WTC11 (cell line): ENCODE data around the gene ACBD5.

Experiments used
- ATF3 ChIP-seq: sonication (generic); formaldehyde crosslinking; conservative IDR thresholded peaks from 2 replicates; pipeline ENCODE4 v1.8.1; 2022; ENCODE audit warnings: mild to moderate bottlenecking, missing genetic modification reagents
- CTCF ChIP-seq: fragments of 200-600 bp; IDR thresholded peaks from 2 replicates; pipeline ENCODE4 v1.8.0; 2022; ENCODE audit warnings: antibody characterized with exemption
- FOXK1 ChIP-seq: sonication (generic); formaldehyde crosslinking; IDR thresholded peaks from 2 replicates; pipeline ENCODE4 v1.8.0; 2022; ENCODE audit warnings: mild to moderate bottlenecking, moderate library complexity, missing genetic modification reagents
- MYBL2 ChIP-seq: sonication (generic); formaldehyde crosslinking; IDR thresholded peaks from 2 replicates; pipeline ENCODE4 v1.8.1; 2023; ENCODE audit warnings: mild to moderate bottlenecking, moderate library complexity, missing genetic modification reagents
- NR1H2 ChIP-seq: sonication (generic); formaldehyde crosslinking; IDR thresholded peaks from 2 replicates; pipeline ENCODE4 v1.9.0; 2021; ENCODE audit warnings: mild to moderate bottlenecking, moderate library complexity, missing genetic modification reagents
- TCF7 ChIP-seq: sonication (generic); formaldehyde crosslinking; IDR thresholded peaks from 2 replicates; pipeline ENCODE4 v1.8.0; 2022; ENCODE audit warnings: mild to moderate bottlenecking, low read depth, missing genetic modification reagents, moderate library complexity
- ZMAT4 ChIP-seq: fragments of 250-450 bp; sonication (Bioruptor Pico); IDR thresholded peaks from 2 replicates; pipeline ENCODE4 v1.9.0; 2021; ENCODE audit warnings: mild to moderate bottlenecking
- ZNF425 ChIP-seq: fragments of 250-450 bp; sonication (Bioruptor Pico); conservative IDR thresholded peaks from 2 replicates; pipeline ENCODE4 v1.9.0; 2021; ENCODE audit warnings: mild to moderate bottlenecking

GRCh38 chr10:27242951-27243551, 2.5 kb upstream of the ACBD5 start:
- TF ChIP-seq NR1H2 (CRISPR knock-in tag) (no peak), FOXK1 (CRISPR knock-in tag) (no peak), ZNF425 (no peak), ATF3 (CRISPR knock-in tag) (no peak), MYBL2 (CRISPR knock-in tag) (no peak), CTCF (no peak), TCF7 (CRISPR knock-in tag) (no peak), ZMAT4 (CRISPR knock-in tag) (no peak)
